ENCODE data around the gene CAPN15.

Gene CAPN15

DNA sequence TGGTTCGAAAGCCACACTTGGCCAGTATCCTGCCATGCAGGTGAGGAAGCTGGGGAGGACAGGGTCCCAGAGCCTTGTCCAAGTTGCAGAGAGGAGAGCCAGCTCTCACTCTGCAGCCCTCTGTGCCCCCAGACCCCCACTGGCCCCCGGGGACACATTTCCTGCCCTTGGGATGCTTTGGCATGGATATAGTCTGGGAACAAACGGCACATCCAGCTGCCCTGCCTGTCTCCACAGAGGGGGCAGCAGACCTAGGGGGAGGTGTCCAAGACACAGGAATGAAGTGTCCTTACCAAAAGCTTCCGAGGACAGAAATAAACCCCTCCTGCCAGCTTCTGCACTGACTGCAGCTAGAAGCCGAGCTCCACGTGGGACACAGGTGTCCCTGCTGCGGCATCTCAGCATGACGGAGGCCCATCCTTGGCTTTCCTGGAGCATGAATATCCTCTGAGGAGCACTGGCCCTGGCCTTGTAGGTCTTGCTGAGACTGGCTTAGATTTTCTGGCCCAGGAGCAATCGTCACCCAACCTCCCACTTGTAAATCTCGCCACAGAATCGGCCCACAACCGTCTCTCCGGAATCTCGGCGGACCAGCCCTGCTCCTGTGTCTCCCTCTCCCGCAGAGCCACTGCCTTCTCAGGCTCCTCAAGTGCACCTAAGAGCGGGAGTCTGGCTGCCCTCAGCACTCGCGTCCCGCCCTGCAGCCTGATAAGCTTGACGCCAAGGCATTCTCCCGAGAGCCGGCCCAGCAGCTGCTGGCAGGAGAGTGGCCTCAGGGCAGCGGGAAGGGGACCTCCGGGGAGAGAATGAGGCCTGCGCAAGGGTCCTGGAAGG, 1.1 kb upstream of the CAPN15 start:
- peak; percentile 20 for DNase-seq

DNA sequence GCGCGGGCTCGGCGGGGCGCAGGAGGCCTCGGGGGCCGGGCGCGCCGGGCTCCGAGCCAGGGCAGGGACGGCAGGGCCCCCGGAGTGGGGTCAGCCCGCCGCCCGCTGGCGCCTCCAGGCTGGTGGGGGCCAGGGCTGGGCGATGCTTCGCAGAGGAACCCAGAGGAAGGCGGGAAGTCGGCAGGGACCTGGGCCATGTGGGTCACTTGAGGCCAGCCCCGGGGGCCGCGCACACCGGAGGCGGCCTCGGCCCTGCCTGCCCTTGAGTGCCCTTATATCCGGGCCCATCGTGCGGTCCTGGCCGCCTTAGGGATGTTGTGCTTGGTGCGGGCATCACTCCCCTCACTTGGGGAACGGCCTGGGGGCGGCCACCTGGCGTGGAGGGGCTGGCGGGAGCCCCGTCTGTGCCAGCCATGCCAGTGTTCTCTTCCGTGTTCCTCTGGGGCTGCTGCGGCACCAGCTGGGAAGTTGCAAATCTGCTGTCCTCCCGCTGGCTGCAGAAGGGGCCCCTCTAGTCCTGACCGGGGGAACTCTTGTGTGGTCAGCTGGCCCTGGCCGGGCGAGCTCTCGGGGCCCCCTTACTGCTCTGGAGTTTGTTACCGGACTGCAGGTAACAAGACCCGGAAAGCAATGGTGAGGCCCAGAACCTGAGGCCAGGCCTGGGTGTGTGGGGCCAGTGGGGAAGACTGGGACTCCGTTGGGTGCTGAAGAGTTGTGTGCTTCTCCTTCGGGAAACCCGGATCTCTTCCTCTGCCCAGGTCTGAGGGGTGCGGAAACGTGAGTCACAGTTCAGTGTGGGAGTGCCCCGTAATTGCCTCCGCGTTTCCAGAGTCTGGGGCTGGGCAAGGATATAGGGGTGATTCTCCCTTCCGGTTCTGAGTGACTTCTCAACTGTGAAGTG, 849 bp downstream of the CAPN15 start:
- peak; percentile 37 for DNase-seq

DNA sequence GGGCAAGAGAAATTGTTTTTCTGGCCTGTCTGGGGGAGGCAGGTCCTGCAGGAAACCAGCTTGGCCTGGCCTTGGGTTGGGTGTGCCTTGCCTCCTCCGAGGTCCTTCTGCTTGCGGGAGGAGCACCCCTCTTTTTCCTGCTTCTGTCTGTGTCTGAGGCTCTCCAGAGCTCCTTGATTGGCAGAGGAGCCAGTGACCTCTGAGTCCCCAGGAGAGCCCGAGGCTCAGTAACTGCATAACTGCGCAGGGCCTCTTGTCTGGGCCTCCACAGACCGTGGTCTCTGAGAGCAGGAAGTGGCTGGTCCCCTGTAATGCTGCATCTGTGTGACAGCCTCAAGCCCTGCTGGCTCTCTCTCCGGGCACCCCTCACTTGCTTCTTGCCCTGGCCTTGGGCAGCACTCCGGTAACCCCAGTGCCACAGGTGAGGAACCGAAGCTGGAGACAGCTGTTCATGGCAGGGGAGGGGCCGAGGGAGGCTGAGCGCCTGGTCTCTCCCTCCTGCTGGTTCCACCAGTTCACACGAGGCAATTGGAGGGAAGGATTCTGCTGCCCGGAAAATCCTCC, 1.6 kb downstream of the CAPN15 start:
- DNase-seq = peak; percentile 29

DNA sequence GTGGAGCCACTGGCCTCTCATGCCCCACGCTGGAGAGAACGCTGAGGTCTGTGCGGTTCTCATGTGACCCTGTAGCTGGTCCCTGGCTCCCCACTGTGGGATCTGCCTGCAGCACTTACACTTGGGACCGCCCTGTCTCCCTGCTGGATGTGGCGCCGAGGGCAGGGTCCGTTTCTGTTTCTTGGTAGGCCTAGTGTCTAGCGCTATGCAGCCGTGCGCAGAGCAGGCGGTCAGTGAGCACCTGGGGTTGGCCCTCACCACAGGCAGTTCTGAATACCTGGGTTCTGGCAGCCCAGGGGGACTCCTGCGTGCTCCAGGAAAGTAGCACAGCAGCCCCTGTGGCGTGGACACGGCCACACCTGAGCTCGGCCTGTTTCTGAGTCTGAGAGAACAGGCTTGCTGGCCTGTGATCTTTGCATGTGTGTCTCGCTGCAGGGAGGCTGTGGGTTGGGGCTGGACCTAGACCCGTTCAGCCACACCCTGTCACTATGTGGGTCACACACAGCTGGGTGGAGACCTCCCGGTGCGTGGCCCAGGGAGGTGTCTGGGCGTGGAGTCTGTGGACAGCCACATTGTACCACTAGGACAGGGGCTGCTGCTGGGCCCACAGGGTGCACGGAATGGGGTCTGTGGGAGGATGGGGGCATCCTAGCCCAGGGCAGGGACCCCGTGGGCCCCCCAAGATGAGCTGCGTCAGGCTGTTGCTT, 2.8 kb downstream of the CAPN15 start:
- no peak for DNase-seq

DNA sequence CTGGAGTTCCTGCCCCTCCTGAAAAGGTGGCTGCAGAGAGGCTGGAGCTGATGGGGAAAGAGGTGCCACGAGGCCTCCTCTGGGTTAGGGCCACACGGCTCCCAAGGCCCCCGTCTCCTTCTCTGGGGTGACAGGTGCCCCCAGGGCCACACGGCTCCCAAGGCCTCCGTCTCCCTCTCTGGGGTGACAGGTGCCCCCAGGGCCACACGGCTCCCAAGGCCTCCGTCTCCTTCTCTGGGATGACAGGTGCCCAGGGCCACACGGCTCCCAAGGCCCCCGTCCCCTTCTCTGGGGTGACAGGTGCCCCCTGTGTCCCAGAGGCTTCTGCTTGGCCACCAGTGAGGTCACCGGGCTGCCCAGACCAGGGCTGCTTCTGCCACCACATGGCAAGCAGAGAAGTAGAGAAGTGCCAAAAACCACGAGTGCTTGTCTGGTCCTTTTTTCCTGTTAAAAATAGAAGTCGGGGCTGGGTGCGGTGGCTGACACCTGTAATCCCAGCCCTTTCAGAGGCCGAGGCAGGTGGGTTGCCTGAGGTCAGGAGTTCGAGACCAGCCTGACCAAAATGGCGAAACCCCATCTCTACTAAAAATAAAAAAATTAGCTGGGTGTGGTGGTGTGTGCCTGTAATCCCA, 4.1 kb downstream of the CAPN15 start:
- no peak for DNase-seq

DNA sequence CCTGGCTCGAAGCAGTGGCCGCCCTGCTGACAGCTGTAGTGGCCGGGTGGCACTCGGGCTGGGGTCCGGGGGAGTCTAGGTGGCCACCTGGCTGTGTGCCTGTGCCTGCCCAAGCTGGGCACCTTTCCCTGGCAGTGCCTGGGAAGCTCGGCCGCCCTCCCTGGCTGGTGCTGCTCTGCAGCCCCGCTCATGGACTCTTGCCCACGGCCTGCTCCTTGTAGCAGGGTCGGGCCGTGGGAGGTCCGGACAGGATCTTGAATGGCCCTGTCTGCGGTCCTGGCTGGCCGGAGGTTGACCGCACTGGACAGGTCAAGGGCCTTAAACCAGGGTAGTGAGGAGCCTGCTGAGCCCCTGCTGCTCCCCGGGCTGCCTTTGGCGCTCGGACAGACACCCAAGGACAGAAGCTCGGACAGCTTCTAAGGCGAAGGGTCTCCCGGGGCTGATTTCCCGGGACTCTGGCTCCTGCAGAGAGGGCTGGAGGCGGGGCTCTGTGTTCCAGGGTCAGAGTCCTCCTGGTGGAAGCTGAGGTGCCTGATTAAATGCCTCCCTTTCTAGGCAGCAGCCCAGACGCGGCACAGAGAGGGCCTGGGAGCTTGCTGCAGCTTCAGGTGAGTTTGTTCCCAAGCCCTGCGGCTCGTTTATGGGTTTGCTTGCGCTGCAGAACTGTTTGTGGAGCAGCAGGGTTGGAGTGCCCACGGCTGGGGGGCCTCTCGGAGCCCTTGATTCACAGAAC, 6.0 kb downstream of the CAPN15 start:
- DNase-seq = no peak

DNA sequence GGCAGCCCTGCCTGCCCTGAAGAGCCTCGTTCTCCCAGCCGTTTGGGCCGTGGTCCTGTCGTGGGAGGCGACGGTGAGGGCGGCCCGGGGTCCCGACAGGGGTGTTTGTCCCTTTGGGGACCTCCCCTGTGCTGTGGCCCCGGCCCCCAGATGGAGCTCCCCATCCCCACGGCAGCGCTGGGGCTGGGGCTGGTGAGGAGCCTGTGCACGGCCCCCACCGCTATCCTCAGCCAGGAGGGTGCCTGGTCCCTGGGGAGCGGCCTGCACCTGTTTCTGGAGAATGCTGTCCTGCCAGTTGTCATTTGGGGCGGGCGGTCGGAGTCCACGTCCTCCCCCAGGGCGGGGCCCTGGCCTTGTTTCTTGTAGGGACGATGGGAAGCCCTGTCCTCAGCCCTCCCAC, 6.6 kb downstream of the CAPN15 start:
- DNase-seq = no peak

DNA sequence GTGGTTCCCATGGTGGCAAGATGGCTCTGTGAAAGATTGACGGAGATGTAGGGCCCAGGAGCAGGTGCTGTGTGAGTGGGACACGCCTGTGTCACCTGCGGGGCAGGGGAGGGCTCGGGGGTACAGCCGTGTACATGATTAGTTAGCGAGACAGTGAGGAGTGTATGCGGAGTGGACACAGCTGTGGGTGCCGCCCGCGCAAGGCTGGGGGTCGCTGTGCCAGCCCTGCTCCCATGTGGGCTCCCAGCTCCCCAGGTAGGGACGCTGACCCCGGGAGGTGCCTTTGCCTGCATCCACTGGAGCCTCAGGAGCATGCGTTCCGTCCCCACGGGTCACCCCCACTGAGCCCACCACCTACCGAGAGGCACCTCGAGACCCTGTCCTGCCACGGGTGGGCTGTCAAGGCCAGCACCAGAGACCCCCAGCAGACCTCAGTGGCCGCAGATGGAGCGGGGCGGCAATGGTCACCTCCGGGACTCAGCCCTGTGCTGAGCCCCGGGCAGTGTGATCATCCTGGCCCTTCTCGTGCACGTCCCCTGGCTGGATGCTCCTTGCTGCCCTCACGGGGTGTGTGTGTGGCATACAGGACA, 7.4 kb downstream of the CAPN15 start:
- DNase-seq = no peak

DNA sequence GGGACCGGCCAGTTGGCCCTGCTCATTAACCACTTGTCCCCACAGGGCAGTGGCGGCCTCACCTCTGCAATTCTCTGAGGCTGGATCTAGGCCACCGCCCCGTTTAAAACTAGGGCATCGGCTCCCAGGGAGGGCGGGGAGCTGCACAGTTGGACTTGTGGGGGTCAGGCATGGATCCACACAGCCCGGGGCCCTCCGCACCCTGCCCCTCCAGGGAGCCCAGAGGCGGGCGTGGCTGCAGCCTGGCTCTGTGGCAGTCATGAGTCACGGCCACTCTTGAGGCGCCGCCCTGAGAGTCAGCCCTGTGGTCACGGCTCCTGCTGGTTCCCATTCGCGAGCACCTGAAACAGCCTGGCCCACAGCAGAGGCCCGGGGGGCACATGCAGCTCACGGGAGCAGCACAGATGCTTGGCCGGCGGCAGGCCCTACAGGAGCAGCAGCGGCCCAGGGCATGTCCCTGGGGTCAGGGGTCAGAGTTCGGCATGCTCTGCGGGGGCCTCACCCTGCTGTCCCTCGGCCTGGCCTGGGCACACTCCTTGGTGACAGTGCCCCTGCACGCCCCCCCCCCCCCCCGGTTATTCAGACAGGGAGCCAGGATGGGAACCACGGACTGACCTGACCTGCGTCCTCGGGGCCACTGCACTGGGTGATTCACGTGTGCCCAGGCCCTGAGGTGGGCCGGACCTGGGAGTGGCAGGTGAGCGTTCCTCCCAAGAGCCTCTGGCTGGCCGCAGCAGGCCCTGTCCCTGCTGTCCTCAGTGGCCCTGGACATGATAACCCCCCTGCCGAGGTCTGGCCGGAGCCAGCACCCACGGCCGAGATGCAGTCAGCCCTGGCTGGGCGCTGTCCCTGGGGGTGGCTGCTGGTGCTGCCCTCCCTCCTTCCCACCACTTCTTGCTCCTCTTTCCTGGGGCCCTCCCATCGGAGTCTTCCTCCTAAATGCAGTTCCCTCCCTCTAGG, 8.2 kb downstream of the CAPN15 start:
- no peak for DNase-seq

DNA sequence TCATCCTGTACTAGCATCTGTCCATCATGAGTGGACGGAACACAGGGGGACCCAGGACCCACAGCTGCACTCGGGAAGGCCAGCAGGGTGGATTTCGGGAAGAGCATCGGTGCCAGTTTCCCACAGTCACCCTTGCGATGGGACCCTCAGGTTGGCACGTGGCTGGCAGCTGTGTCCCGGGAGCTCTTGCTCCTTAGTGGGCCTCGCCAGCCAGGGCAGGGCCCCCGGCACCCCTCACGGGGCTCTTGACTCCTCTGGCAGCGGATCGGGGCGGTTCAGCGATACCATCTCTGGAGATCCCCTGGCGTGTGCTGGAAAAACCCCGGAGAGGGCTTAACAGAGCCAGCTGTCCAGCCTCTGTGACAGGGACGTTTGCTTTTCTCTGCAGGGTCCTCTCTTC, 9.2 kb downstream of the CAPN15 start:
- no peak for DNase-seq

DNA sequence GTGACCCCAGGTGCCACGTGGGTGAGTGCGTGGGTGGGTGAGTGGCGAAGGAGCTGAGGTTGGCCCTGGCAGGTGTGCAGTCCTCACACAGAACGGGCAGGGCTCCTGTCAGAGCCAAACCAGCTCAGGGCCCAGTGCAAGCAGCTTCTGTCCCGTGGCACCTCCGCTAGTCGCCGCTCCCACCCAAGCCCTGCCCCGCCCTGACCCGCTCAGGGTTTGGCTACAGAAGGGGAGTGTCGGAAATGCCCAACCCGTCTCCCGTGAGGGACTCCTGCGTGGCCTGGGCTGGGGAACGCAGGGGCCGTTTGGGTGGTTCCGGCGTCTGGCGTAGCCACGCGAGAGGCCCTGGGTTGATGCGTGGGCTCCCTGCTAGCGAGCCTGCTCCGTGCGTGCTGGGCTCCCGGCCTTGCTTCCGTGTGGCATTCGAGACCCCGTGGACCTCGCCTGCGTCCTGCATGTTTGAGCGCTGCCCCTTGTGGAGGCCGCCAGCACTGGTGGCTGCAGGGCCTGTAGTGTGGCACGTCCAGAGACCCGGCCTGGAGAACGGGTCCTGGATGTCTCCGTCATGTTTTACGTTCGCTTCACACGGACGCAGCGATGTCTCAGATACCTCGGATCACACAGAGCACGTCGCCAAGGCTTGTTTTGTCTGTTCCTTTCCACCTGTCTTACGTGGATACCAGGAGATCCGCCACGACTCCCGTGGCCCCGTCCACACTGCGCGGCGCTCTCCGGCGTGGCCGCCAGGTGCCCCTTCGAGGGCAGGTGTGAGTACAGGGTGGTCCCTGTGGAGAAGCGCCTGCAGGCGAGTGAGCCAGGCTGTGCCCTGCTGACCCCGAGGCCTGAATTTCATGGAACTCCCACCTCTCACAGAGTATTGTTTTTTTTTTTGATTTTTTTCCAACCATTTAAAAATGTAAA, 10.2 kb downstream of the CAPN15 start:
- no peak for DNase-seq

DNA sequence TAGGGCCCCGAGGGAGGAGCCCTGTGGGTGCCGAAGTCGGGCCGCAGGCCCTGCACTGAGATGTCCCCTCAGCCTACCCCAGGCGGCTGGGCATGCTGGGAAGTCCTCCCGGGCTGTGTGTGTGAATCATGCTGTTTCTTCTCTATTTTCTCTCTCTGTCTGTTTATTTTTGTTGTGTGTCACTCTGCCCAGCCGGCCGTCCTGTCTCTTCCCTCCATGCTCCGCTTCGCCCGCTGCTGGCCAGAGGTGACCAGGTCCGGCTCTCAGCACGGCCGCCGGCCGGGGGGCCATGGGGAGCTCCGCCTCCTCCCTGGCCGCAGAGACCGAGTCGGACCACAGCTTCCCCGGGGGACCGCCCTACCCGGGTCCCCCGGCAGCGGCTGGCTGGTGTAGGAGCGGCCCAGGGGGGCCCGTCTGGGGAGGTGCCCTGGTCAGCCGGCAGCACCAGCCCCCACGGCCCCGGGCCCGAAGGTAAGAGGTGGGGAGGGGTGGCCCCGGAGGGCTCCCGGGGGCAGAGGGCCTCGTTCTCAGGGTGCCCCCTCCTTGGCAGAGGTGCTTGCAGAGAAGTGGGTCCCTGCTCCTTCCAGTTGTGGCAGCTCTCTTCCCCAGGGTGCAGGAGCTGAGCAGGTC, 12.5 kb downstream of the CAPN15 start:
- DNase-seq = no peak

DNA sequence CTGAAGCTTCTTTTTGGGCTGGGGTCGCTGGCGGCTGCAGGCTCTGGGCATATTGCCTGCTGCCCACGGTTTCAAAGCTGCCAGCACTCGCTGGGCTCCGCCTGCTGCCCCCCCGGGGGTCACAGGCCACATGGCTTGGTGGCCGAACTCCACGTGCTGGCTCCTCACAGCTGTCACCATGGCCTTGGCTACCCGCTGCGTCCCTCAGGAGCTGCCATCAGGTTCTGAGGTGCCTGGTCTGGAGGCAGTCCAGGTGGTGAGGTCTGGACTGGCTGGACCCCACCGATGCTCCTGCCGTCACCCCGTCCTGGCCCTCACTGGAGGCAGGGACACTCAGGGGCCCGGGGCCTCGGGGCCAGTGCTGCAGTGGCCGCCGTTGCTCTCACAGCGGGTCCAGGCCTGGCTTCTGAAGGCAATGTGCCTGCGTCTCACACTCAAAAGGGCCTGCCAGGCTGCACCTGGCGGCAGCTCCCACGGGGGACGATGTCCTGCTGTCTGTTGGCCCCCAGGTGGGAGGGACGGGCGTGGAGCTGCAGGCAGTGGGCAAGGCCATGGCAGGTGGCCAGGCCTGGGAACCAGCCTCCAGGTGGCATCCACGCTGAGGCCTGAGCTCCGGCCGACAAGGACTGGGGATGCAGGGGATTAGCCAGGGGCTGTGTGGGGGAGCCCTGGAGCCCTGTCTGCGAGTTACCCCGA, 13.3 kb downstream of the CAPN15 start:
- DNase-seq = no peak

DNA sequence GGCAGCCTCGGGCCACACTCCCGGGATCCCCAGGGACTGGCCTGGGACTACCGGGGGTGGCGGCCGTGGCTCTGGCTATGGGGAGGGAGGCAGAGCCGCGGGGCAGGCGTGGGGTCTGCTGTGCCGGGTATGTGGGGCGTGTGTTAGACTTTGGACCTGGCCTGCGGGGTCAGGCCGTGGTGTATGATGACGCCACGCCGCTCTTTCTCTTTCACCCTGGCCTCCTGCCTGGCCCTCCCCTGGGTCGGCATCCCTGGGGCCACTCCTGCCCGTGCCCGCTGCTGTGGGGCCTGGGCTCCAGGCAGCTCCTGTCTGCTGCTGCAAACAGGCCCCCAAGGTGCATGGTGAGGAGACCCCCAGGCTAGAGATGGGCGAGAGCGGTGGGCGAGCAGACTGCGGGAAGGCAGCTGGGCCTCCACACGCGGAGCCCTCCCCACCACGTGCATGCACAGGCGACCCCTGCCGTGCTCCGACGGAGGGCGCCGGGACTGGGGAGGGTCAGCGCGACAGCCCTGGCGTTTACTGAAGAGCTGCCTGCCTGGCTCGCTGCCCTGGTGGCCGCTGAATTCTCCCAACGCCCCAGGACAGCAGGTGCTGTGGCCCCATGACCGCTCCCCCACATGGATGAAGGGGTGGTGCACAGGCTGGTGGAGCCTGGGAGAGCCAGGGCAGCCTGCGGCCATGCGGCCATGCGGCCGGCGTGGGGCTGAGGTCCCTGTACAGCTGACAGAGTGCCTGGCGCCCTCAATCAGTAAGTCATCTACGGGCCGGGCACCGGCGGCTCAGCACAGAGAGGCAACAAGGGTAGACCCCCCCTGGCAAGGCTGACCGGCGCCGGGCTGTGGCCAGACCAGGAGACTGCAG, 16.0 kb downstream of the CAPN15 start:
- no peak for DNase-seq

DNA sequence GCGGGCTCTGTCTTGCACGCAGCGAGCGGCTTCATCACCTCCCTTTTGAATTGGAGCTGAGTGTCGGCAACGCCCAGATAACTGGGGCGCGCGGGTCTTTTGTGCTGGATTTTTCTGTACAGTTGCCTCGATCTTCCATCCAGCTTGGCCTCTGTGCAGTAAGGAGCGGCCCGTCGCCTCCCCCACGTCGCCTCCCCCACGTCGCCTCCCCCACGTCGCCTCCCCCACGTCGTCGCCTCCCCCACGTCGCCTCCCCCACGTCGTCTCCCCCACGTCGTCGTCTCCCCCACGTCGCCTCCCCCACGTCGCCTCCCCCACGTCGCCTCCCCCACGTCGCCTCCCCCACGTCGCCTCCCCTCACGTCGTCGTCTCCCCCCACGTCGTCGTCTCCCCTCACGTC, 17.0 kb downstream of the CAPN15 start:
- DNase-seq = no peak

DNA sequence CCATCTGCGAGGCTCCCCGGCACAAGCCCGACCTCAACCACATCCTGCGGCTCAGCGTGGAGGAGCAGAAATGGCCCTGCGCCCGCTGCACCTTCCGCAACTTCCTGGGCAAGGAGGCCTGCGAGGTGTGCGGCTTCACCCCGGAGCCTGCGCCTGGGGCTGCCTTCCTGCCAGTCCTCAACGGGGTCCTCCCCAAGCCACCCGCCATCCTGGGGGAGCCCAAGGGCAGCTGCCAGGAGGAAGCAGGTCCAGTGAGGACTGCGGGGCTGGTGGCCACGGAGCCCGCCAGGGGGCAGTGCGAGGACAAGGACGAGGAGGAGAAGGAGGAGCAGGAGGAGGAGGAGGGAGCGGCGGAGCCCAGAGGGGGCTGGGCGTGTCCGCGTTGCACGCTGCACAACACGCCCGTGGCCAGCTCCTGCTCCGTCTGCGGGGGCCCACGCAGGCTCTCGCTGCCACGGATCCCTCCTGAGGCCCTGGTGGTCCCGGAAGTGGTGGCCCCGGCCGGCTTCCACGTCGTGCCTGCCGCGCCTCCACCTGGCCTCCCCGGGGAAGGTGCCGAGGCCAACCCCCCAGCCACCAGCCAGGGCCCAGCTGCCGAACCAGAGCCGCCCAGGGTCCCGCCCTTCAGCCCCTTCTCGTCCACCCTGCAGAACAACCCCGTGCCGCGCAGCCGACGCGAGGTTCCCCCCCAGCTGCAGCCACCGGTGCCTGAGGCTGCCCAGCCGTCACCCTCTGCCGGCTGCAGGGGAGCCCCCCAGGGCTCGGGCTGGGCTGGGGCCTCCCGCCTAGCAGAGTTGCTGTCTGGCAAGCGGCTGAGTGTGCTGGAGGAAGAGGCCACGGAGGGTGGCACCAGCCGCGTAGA, 19.6 kb downstream of the CAPN15 start:
- peak; percentile 66 for DNase-seq

Measured in CD4-positive, alpha-beta T cell treated with Interleukin-17A for 4 hours (primary cell).